Globus pallidus (tissue), 1 donor: ENCODE data around the gene GNG7.
A peak's percentile ranks its signal among the peaks of the same experiment; 100 is the strongest.
"Not testable (repeated sequence)": the region's sequence is repeated elsewhere in the genome, so short reads cannot be mapped to it uniquely, and the experiment has no call there.

Experiments used
- DNase-seq: peaks from one replicate; pipeline ENCODE4 v3.0.0-alpha.2; 2015; ENCODE audit warnings: low spot score

Gene GNG7

GRCh38 chr19:2602391-2603181, 99.9 kb downstream of the GNG7 start:
- peak; percentile 55 for DNase-seq

GRCh38 chr19:2600914-2601870, 101.3 kb downstream of the GNG7 start:
- no peak for DNase-seq

- DNase-seq = no peak
Measured at GRCh38 chr19:2594319-2594718, 108.2 kb downstream of the GNG7 start.

DNA sequence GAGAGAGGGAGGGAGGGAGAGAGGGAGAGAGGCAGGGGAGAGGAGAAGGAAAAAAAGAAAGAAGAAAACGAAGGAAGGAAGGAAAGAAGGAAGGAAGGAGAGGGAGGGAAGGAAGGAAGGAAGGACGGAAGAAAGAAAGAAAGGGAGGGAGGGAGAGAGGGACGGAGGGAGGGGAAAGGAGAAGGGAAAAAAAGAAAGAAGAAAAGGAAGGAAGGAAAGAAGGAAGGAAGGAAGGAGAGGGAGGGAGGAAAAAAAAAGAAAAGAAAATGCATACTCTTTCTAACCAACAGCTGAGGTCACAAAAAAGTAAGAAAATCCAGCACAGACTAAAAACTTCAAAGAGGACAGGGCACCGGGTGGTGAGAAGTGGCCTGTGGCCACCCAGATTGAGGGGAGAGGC, 109.7 kb downstream of the GNG7 start:
- no peak for DNase-seq

DNA sequence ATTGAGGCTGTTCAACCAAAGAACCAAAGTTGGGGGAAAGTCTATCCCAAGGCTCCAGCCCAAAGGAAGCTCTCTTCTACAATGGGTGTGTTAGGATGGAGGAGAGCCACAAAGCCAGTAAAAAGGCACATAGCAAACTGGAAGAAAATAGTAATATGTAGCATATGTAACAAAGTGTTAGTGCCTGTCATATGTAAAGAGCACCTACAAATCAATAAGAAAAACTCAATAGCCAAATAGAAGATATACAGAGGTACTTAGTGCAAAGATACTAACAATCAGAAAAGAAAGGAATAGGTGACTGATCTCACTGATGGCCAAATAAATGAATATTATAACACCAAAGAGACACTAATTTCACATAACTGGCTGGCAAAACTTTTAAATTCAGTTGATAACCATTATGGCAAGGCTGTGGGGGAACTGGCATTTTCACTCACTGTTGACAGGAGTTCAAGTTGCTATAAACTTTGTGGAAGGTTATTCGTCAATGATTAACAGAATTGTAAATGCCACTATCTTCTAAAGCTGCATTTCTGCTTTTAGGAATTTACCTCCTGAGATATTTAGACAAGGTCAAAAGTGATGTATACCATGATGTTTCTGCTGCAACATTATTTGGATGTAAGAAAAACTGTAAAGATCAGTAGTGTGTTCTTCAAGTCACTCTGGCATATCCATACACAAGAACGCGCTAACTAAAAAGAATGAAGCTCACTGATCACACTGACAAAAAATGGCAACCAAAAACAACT, 110.8 kb downstream of the GNG7 start:
- no peak for DNase-seq

- DNase-seq = no peak
Measured at GRCh38 chr19:2590630-2591399, 111.7 kb downstream of the GNG7 start.

- no peak for DNase-seq
Measured at GRCh38 chr19:2589441-2589840, 113.1 kb downstream of the GNG7 start.

DNA sequence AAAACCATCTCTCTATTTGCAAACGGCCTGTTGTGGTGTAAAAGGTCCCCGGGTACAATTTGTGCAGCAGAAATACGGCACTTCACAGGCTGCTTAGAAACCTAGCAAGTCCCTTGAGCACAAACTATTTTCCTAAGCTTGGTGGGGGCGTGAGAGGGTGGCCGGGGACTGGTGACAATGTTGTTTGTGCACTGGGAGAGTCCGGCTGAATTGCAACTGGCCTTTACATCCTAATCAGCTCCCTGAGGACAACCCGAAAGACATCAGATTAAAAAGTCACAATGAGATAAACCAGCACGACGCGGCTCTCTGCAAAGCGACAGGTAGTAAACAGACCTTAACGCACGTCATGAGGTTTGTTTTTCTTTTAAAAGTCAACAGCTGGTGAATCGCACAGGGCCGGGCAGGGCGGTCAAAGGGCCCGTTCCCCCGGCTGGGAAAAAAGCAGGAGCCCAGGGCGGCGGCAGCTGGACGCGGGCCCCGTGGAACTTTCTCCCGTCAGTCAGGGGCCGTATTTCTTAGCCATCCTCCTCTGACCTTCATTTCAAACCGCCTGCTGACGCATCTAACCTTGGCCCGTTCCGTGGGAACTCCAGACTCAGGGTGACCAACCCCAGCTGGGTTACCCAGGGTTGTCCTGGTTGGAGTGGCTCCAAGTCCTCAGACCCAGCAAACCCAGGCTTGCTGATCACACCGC, 114.3 kb downstream of the GNG7 start:
- peak; percentile 32 for DNase-seq

DNA sequence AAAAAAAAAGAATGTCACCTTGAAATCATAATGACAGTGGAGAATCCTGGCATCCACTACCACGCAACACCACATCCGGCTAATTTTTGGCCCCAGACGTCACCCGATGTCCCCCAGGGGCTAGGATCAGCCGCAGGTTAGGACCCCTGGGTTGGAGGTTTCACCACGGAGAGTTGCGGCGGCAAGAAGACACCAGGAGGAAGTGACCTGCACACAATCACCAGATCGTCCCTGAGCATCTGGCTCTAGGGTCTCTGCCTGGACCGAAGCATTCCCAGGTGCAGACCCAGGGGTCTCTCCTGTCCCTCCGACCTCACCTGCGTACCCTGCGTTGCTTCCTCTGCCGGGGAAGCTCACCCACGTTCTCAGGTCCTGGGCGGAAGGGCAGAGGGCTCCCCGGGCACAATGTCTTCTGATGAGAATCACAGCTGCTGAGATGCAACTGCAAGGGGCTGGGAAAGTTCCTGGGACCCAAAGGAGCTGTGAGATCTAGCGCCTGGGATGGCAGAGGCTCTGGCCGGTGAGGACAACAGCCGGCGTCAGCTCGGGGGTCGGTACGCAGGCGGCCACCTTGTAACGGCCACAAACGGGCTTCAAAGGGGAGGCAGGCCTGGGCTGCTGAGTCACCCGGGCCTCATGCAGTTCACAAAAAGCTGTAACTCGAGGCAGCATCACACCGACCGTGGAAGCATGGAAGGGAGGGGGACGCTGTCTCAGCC, 115.3 kb downstream of the GNG7 start:
- DNase-seq = no peak

GRCh38 chr19:2586196-2586595, 116.3 kb downstream of the GNG7 start:
- no peak for DNase-seq

DNA sequence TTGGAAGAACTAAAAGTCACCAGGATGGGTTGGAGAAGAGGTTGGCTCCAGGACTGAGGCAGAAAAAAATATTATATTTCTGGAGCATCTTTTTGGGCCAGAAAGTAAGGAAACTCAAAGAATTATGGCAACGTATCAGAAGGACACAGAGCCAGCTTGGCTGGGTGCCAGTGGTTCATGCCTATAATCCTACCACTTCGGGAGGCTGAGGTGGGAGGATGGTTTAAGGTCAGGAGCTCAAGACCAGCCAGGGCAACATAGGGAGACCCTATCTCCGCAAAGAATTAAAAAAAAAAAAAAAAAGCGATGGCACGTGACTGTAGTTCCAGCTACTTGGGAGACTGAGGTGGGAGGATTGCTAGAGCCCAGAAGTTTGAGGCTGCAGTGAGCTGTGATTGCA, 118.5 kb downstream of the GNG7 start:
- DNase-seq = no peak

GRCh38 chr19:2582984-2583956, 119.2 kb downstream of the GNG7 start:
- DNase-seq = no peak

DNA sequence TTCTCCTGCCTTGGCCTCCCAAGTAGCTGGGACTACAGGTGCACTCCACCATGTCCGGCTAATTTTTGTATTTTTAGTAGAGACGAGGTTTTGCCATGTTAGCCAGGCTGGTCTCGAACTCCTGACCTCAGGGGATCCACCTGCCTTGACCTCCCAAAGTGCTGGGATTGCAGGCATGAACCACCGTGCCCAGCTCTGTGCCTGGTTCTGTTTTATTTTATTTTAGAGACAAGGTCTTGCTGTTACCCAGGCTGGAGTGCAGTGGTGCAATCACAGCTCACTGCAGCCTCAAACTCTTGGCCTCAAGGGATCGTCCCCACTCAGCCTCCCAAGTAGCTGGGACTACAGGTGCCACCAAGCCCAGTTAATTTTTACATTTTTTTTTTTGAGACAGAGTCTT, 122.1 kb downstream of the GNG7 start:
- DNase-seq = not testable (repeated sequence)

GRCh38 chr19:2579678-2580280, 122.7 kb downstream of the GNG7 start:
- no peak for DNase-seq

GRCh38 chr19:2578901-2579677, 123.4 kb downstream of the GNG7 start:
- peak; percentile 75 for DNase-seq

- DNase-seq = no peak
Measured at GRCh38 chr19:2578391-2578890, 124.1 kb downstream of the GNG7 start.

GRCh38 chr19:2577722-2578335, 124.7 kb downstream of the GNG7 start:
- no peak for DNase-seq
